Retina (tissue), 1 donor: ENCODE results near the gene UGT3A1.
"Not testable (repeated sequence)": the region's sequence is repeated elsewhere in the genome, so short reads cannot be mapped to it uniquely, and the experiment has no call there.

Experiments
- DNase-seq: peaks from one replicate; pipeline ENCODE4 v3.0.0-alpha.2; 2016

The UGT3A1 gene

GRCh38 chr5:35988529-35988928 lies 2.7 kb downstream of the UGT3A1 start:
- DNase-seq = no peak

GRCh38 chr5:35987776-35988175 lies 3.4 kb downstream of the UGT3A1 start:
- no peak for DNase-seq

GRCh38 chr5:35979715-35980114 lies 11.5 kb downstream of the UGT3A1 start:
- DNase-seq = no peak

GRCh38 chr5:35976859-35977258 lies 14.3 kb downstream of the UGT3A1 start:
- not testable (repeated sequence) for DNase-seq

GRCh38 chr5:35974570-35974969 lies 16.6 kb downstream of the UGT3A1 start:
- no peak for DNase-seq

GRCh38 chr5:35971878-35972210 lies 19.3 kb downstream of the UGT3A1 start:
- no peak for DNase-seq

- DNase-seq = no peak
These were observed 19.9 kb downstream of the UGT3A1 start for GRCh38 chr5:35971186-35971877.

- no peak for DNase-seq
These were observed 27.8 kb downstream of the UGT3A1 start for GRCh38 chr5:35963381-35963843.

- no peak for DNase-seq
These were observed 30.9 kb downstream of the UGT3A1 start for GRCh38 chr5:35960328-35960727.

- no peak for DNase-seq
These were observed 34.8 kb downstream of the UGT3A1 start for GRCh38 chr5:35956429-35956828.

- no peak for DNase-seq
These were observed 37.0 kb downstream of the UGT3A1 start for GRCh38 chr5:35954175-35954574.

- no peak for DNase-seq
These were observed 44.1 kb downstream of the UGT3A1 start for GRCh38 chr5:35947085-35947484.

GRCh38 chr5:35939639-35940038 lies 51.6 kb downstream of the UGT3A1 start:
- no peak for DNase-seq

GRCh38 chr5:35938568-35939227 lies 52.5 kb downstream of the UGT3A1 start, which contains the start of gene CAPSL:
Gene CAPSL (minus strand): TSS chr5:35938622. CDS start chr5:35921120, 17,502 bp downstream.
- DNase-seq = peak; percentile 13

- DNase-seq = peak; percentile 77
These were observed 64.7 kb downstream of the UGT3A1 start for GRCh38 chr5:35926389-35927051.

- DNase-seq = peak; percentile 85
These were observed 66.1 kb downstream of the UGT3A1 start for GRCh38 chr5:35924950-35925722.

- peak; percentile 14 for DNase-seq
These were observed 66.9 kb downstream of the UGT3A1 start for GRCh38 chr5:35924122-35924949.

GRCh38 chr5:35922468-35922867 lies 68.7 kb downstream of the UGT3A1 start:
- no peak for DNase-seq

- DNase-seq = no peak
These were observed 69.3 kb downstream of the UGT3A1 start for GRCh38 chr5:35921930-35922329.

GRCh38 chr5:35920890-35921289 lies 70.3 kb downstream of the UGT3A1 start:
- peak; percentile 17 for DNase-seq

- no peak for DNase-seq
These were observed 72.0 kb downstream of the UGT3A1 start for GRCh38 chr5:35919191-35919590.

GRCh38 chr5:35908814-35909213 lies 82.4 kb downstream of the UGT3A1 start:
- no peak for DNase-seq
